GM21515 (cell line): Measurements from ENCODE around the gene LYPD6B.

Experiments used
- ATAC-seq: cut with Tn5 transposase; IDR thresholded peaks from one replicate; pipeline ENCODE4 v1.9.1; 2021; ENCODE audit not compliant: unreplicated experiment

LYPD6B gene

GRCh38 chr2:149038442-149039212 lies at the start of gene LYPD6B:
TSS of gene LYPD6B (plus strand) at chr2:149038699. CDS start at chr2:149130949, 92,250 bp downstream.
- ATAC-seq, result peak; percentile 73

- ATAC-seq, result peak; percentile 85
Measured at GRCh38 chr2:148989882-148990493, 48.5 kb upstream of the LYPD6B start.

- no peak for ATAC-seq
Measured at GRCh38 chr2:148990968-148991367, 47.5 kb upstream of the LYPD6B start.

- ATAC-seq, result no peak
Measured at GRCh38 chr2:148992448-148992847, 46.1 kb upstream of the LYPD6B start.

GRCh38 chr2:148993351-148993750 lies 45.1 kb upstream of the LYPD6B start:
- no peak for ATAC-seq

GRCh38 chr2:148994341-148994740 lies 44.2 kb upstream of the LYPD6B start:
- ATAC-seq, result no peak

GRCh38 chr2:148996805-148997204 lies 41.7 kb upstream of the LYPD6B start:
- no peak for ATAC-seq

- no peak for ATAC-seq
Measured at GRCh38 chr2:148998165-148998830, 40.2 kb upstream of the LYPD6B start.

- no peak for ATAC-seq
Measured at GRCh38 chr2:148998831-148999200, 39.7 kb upstream of the LYPD6B start.

GRCh38 chr2:148999451-148999921 lies 39.0 kb upstream of the LYPD6B start:
- no peak for ATAC-seq

- ATAC-seq, result no peak
Measured at GRCh38 chr2:149000158-149000938, 38.2 kb upstream of the LYPD6B start.

- no peak for ATAC-seq
Measured at GRCh38 chr2:149001496-149001895, 37.0 kb upstream of the LYPD6B start.

GRCh38 chr2:149002378-149002890 lies 36.1 kb upstream of the LYPD6B start:
- ATAC-seq, result no peak

GRCh38 chr2:149002891-149003740 lies 35.4 kb upstream of the LYPD6B start:
- ATAC-seq, result no peak

GRCh38 chr2:149004836-149005235 lies 33.7 kb upstream of the LYPD6B start:
- no peak for ATAC-seq

GRCh38 chr2:149005471-149006077 lies 32.9 kb upstream of the LYPD6B start:
- no peak for ATAC-seq

- ATAC-seq, result no peak
Measured at GRCh38 chr2:149006883-149007543, 31.5 kb upstream of the LYPD6B start.

GRCh38 chr2:149008381-149008780 lies 30.1 kb upstream of the LYPD6B start:
- ATAC-seq, result no peak
